Inflammatory macrophage treated with lipopolysaccharide for 4 hours (primary cell): ENCODE results near the gene MAGEB16.

Source experiments
- DNase-seq: peaks from one replicate; pipeline ENCODE4 v3.0.0-alpha.2; 2020

Gene MAGEB16

DNA sequence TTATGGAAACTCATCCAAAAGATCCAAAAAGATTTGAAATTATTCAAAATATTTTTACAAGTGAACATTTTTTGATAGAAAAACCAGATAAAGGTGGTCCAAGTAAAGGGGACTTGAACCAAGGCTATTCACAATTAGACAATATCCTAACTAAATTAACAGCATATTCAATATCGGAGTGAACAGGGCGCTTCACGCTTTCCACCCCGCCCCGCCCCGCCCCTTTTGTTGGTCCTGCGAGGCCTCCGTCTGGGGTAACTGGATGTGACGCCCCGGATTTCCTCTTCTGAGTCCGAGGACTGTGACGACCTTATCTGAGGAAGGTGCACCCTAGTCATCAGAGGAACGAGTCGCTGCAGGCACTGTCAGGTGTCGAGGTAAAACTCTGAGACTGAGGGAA is at the start of gene MAGEB16:
Gene MAGEB16, plus strand, starts transcription at position 301 of the 400 bp plus-strand sequence. CDS start 3,855 bp downstream, outside the sequence.
- no peak for DNase-seq

DNA sequence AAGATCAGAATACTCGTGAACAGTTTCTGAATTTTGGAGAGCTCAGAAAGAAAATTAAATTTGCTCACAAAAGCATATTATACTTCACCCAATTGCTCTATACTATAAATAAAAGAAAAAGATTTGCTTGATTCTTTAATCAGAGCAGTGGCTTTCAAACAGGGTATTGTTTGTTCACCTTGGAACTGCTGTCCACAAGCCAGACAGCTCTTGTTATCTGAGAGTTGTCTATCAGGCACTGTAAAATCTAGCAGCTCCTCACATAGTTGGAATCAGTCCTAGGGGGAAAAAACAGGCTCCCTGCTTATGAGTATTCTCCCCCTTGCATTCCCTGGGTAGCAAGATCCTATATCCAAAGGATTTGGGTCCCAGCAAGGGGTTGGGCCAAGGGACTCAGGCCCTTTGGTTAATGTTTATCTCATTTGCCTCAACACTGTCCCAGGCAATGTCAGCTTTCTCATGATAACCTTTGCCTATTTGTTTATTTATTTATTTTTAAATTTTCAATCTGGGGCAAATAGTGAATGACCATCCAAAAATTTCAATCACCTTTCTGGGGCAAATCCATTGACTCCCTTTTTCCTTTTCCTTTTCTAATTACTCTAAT is 24.1 kb upstream of the MAGEB16 start:
- DNase-seq: no peak

DNA sequence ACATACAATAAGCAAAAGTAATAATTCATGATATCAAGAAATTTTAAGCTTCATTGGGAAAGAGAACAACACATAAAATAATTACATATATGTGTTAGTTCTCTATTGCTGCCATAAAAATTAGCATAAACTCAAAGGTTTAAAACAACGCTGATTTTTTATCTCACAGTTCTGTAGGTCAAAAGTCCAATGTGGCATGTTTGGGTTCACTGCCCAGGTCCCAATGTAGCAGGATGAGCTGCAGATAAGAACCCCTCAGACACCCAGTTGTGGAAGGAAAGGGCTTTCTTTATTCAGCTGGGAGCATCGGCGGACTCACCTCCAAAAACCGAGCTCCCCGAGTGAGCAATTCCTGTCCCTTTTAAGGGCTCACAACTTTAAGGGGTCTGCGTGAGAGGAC is 13.1 kb upstream of the MAGEB16 start:
- DNase-seq: no peak

DNA sequence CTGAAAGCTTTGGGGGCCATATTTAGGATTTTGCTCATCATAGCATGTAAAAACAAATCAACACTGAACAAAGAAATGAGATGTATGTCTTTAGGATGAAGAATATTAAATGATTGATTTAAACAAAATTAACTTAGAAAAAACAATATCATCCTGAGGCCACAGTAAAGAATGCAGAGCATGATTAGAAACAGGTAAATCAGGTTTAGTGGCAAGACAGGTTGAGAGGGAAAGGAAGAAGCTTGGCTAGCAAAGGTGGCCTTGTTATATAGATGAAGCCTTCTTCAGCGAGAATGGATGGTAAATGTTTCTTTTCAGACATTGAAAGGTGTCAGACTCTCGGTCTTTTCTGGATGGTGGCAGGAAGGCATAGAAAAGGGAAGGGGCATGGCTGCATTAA is 11.9 kb upstream of the MAGEB16 start:
- no peak for DNase-seq

DNA sequence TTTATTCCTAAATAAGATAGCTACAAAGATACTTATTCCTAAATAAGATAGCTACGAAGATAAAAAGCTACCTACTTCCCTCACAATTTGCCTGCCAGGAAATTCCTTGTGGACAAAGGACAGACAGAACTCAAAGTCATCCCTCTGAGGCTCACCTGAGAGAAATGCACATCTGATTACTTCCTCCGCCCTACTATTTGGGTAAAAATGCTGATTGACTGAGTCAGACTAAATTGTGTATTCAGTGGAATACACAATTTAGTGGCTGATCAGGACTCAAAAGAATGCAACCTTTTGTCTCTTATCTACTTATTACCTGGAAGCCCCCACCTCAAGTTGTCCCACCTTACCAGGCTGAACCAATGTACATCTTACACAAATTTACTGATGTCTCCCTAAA is 10.3 kb upstream of the MAGEB16 start:
- DNase-seq: no peak

DNA sequence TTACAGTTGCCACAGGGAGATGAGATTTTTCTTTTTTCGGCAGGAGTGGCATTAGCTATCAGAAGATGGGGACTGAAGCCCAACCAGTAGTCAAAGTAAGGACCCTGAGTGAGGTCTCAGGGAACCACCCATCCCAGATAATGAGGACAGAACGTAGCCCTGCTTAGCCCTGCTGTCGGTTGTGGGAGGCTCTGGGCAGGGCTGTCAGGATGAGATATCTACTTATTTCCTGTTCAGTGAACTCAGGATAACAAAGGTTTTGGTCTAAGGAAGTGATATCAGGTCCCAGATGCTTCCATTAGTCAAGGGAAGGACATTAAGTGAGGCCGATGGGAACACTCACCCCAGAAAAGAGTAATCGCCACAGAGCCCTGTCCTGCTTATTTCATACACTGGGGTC is 2.3 kb downstream of the MAGEB16 start:
- DNase-seq: no peak

DNA sequence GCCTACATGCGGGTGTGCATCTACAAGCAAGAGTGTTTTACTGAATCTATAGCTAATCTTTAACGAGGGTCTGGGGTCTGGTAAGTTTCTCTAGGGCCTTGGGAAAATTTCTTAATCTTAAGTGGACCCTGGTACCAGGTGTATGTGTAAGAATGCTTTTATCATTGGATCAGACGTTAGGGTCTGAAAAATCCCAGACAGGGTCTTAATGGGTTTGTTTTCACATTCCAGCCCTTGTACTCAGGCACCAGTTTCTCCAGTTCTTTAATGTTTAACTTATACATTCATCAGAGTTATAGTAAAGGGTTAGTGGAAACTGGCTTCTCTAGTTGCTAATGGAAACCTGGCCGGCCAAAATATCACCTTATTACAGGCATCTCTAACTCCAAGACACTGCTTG is 11.6 kb downstream of the MAGEB16 start:
- DNase-seq: no peak

DNA sequence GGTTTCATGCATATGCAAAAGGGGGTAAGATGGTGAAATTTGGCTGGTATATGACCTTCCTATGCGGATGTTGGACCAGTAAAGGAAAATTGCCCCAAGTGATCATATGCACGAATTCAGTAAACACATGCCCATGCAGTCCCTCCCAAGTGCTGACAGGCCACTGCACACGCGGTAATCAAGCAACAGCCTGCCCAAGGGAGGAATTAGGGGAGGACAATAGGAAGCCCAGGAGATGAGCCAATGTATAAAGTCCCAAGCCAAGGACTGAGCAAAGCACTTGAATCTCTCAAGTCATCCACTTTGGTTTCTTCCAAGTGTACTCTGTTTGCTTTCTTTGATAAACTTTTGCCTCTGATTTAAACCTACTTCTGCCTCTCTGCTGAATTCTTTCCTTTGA is 21.1 kb downstream of the MAGEB16 start:
- DNase-seq: no peak

DNA sequence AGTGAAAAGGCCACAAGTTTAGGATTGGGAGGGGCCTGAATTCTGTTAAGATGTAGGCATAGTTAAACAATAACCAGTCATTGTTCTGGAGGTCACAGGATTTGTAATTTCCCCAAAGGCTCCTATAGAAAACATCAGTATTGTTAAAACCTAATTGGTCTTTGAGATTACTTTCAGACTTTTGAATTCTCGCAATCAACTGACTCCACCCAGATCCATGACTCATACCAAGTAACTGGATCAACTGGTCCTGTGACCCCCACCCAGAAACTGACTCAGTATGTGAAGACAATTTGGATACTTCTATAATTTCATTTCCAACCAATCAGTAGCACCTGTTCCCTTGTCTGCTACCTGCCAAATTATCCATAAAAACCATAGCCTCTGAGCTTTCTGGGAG is 28.4 kb downstream of the MAGEB16 start:
- no peak for DNase-seq

DNA sequence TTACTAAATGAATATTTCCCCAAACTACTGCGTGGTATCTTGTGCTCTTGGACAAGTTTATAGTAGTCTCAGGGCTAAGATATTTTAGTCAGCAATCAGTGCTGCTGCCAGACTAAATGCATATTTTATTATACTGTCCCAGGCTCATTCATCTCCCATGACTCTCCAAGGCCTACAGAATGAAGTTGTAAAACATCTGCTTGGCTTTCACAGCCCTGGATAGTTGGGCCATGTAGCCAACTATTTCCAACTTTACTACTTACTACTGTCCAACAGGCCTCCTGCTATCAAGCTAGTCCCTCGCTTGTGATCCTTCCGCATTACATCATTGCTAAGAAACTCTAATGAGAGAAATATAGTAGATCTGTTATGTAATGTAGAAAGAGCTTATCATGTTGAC is 31.4 kb downstream of the MAGEB16 start:
- no peak for DNase-seq

DNA sequence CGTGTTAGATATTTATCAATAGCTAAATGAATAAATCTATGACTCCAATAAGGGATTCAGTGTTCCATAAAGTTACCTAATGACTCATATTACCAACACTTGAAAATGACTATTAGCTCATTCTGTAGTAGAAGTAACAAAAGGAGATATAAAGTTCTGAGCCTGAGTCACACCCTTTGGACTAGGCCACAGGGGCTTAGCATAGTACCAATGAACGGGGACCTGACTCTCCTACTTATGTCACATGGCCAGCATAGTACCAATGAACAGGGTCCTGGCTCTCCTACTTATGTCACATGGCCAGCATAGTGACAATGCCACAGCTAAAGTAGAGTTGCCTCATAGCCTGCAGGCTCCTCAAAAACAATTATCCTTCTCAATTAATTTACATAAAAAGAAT is 43.7 kb downstream of the MAGEB16 start:
- peak; percentile 40 for DNase-seq

DNA sequence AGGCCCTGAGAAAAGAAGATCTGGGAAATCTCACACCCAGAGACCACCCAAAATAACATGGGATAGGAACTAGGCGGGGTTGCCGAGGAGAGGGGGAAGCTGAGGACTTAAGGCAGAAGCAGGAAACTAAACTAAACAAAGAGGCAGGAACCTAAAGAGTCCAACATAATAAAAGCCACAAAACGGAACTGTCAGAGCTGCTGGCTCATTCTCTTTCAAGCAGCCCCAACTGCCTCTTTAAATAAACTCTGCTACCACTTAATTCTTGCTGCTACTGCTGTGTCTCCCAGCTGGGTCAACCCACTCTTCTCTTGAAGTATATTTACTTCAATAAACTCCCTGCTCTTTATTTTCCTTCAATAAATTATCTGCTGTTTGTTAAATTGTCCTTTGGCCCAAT is 44.5 kb downstream of the MAGEB16 start:
- peak; percentile 42 for DNase-seq

DNA sequence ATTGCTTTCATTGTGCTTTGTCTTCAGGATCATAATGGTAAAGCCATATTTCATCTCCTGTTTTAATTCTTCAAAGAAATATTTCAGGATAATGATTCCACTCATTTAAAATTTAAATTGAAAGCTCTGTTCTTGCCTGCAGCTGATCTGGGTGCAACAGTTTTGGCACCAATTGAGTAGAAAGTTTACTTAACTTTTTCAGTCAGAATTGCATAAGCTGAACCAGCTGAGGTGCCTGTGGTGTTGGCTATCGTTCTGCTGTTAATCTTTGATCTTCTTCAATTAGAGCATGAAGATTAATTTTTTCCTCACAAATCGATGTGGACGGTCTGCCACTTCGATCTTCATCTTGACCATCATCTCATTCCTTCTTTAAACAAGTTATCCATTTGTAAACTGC is 49.6 kb downstream of the MAGEB16 start:
- DNase-seq: no peak
